ENCODE measurements around the gene PDE10A.
"Not testable (repeated sequence)": the region's sequence is repeated elsewhere in the genome, so short reads cannot be mapped to it uniquely, and the experiment has no call there.

Gene PDE10A

GRCh38 chr6:165519316-165519715 lies 143.7 kb downstream of the PDE10A start:
- DNase-seq, result no peak

DNA sequence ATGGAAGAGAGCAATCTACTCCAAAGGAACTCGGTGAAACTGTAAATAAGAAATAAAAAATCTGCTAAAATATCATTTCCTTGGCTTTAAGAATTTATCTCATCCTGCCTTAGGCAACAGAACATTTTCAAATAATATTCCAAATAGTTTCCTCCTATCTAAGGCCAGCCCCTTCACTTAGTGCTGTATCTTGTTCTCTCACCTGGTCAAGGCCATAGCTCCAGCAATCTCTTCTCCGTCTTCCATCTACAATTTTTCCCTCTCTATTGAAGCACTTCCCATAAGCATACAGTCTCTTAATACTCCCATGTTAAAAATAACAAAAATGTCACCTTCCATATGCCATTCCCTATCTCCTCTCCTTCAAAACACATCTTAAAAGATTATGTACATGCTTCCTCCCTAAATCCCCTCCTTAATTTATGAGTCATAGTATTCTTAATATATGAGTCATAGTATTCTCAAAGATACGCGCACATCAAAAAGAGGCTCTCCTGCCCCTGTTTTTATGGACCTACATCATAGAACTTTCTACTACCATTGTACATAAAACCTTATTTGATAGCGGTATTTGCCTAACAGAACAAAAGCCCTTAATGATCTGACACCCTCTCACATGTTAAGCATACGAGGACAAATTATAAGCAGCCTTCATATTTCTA lies 146.9 kb downstream of the PDE10A start:
- DNase-seq, result peak; percentile 20

DNA sequence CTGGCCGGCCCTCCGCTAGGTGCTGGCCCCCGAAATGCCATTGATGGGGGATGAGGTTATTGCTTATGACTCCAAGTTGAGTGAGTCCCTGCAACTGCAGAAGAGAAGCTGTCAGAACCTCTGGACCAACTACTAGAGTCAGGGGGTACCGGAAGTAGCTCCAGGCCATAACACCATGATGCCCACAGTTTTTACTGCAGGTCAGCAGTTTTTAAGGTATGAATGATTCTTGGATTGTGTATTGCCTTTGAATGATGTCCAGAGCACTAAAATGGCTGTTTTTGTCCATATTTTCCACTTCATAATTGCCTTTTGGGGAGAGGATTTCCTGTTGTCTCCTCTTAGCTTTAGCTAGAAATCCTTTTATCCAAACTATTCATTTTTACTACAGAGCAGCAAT lies 148.4 kb downstream of the PDE10A start:
- DNase-seq, result no peak

- no peak for DNase-seq
Measured at GRCh38 chr6:165511807-165512206, 151.2 kb downstream of the PDE10A start.

DNA sequence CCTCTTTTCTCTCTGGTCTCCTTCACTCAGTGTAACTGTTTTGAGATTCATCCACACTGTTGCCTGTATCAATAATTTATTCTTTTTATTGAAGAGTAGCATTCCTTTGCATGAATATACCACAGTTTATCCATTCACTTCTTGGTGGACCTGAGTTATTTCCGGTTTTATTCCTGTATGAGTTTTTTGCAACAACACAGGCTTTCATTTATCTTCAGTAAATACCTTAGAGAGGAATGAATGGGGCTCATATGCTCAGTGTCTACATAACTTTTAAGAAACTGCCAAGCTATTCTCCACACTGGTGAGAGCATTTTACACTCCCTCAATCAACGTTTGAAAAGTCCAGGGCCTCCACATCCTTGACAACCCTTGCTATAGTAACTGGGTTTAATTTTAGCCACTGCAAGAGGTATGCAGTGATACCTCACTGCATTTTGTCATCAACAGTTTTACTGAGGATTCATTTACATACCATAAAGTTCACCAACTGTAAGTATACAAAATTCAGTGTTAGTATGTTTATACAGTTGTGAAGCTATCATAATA lies 154.6 kb downstream of the PDE10A start:
- DNase-seq, result no peak

- DNase-seq, result no peak
Measured at GRCh38 chr6:165506657-165507056, 156.4 kb downstream of the PDE10A start.

DNA sequence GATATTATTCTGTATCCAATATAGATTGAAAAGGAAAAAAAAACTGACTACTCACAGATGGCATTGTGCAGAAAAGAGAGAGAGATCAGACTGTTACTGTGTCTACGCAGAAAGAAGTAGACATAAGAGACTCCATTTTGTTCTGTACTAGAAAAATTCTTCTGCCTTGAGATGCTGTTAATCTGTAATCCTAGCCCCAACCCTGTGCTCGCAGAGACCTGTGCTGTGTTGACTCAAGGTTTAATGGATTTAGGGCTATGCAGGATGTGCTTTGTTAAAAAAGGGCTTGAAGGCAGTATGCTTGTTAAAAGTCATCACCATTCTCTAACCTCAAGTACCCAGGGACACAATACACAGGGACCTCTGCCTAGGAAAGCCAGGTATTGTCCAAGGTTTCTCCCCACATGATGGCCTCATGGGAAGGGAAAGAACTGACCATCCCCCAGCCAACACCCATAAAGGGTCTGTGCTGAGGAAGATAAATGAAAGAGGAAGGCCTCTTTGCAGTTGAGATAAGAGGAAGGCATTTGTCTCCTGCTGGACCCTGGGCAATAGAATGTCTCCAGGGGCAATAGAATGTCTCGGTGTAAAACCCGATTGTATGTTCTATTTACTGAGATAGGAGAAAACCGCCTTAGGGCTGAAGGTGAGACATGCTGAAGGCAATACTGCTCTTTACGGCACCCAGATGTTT lies 162.7 kb downstream of the PDE10A start:
- not testable (repeated sequence) for DNase-seq

- DNase-seq, result no peak
Measured at GRCh38 chr6:165497472-165497871, 165.6 kb downstream of the PDE10A start.

DNA sequence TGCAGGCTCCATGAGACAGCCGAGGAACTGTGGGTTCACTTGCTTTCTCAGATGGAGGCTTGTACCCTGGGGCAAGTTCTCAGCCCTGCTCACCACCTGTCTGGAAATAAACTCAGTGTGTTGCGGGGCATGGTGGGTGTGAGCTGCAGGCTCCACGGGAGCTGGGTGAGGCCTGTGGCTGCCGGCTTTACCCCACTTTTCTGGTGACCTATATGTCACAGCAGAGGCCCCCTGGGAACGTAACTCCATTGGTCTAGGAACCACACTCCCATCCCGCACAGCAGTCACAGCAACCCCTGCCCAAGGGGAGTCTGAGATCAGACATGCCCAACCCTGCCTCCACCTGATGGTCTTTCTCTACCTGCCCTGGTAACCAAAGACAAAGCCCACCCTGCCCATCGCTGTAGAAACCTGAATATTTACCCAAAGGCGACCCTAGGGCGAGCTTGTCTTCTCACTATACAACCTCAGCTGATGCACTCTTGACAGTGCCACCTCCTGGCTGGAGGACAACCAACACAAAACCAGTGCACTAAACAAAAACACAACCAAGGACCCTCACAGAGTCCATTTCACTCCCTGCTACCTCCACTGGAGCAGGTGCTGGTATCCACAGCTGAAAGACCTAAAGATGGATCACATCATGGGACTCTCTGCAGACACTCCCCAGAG lies 174.3 kb downstream of the PDE10A start:
- no peak for DNase-seq

DNA sequence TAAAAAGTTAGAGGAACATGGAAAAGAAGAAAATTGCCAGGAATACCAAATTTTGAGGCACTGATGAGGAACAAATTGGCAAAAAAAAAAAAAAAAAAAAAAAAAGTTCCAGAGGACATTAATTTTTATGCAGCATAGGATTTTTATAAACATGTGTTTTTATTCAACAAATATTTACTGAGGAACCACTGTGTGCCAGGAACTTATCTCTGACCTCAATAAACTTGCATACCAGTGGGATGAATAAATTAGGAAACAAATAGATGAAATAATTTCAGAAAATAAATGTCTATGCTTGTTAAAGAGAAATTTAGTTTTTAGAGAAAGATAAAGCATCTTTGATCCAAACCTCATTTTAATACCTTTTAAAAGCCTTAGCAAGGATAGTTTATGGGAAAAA lies 175.1 kb downstream of the PDE10A start:
- DNase-seq, result no peak

- DNase-seq, result no peak
Measured at GRCh38 chr6:165487347-165487746, 175.7 kb downstream of the PDE10A start.

- DNase-seq, result no peak
Measured at GRCh38 chr6:165486183-165487137, 176.6 kb downstream of the PDE10A start.

GRCh38 chr6:165484178-165484889 lies 178.7 kb downstream of the PDE10A start:
- DNase-seq, result no peak

- no peak for DNase-seq
Measured at GRCh38 chr6:165481921-165482320, 181.1 kb downstream of the PDE10A start.

DNA sequence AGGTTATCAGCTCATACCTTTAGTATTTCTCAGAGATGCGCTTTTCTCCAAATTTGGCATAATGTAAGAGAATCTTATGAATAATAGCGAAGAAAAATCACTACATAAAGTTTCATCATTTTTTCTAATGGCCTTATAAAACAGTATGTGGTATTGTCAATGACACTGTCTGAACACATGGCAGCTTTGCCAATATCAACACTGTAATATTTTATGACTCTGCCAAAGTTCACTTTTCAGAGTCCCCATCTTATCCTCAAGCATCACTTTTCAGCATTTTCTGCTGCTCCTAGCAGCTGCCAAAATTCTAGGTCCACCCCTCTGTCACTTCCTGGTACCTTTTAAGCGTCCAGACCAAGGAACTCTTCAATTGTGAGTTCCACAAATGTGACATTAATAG lies 182.1 kb downstream of the PDE10A start:
- DNase-seq, result no peak

- no peak for DNase-seq
Measured at GRCh38 chr6:165478581-165478980, 184.5 kb downstream of the PDE10A start.

GRCh38 chr6:165469483-165469882 lies 193.6 kb downstream of the PDE10A start:
- DNase-seq, result no peak

DNA sequence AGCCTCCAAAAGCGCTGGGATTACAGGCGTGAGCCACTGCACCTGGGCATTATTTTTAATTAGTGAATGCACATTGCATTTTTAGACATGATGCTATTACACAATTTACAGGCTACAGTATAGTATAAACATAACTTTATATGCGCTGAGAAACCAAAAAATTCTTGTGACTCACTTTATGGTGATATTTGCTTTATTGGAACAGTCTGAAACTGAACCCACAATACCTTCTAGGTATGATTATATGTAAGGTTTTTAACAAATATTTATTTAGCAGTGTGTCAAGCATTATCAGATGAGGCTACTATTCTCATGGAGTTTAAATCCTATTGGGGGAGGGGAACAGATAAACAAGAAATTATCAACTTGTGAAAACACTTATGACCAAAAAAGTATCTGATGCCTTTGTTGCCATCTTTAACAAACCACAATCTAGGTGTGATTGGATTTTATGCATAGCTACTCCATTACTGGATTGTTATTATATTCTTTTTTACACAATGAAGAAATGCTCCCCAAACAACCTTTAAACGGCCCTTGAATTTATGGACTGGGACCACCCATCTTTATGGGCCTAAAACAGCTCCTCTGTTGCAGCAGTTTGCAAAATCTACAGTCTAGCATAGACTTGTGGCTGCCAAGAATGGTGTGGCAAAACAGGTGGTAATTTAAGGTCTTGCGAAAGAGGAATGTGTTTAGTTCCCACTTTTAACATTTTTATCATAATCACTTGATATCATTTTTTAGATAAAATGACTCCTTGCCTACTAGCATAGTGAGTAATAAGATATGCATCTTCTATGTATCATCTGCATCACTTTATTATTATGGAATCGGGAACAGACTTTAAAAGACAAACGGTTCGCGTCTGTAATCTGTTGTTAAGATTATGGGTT lies 194.5 kb downstream of the PDE10A start:
- no peak for DNase-seq

GRCh38 chr6:165463499-165463898 lies 199.5 kb downstream of the PDE10A start:
- DNase-seq, result not testable (repeated sequence)

DNA sequence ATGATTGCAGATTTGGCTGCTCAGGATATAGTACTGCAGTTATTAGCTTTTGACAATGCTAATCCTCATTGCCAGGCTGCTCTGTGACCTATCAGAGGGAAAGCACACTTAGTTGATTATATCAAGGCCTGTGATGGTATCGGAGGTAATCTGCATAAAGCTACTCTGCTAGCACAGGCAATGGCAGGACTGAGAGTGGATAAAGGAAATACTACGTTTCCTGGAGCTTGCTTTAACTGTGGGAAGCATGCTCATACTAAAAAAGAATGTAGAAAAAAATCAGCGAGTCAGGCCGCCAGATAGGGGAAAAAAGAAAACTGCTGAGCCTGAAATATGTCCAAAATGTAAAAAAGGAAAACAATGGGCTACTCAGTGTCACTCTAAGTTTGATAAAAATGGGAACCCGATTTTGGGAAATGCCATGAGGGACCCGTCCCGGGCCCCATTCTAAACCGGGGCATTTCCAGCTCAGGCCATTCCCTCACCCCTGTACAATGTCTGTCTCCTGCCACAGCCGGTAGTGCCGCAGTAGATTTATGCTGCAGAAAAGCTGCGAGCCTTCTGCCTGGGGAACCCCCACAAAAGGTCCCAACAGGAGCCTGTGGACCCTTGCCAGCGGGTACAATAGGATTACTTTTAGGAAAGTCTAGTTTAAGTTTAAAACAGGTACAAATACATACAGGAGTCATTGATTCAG lies 203.3 kb downstream of the PDE10A start:
- DNase-seq, result not testable (repeated sequence)
